Glomerular visceral epithelial cell (primary cell): ENCODE data around the gene SYT13.

Experiments used
- DNase-seq: peaks from one replicate; pipeline ENCODE4 v3.0.0-alpha.2; 2016; ENCODE audit errors: extremely low spot score

The SYT13 gene

GRCh38 chr11:45285930-45286632 is at the start of gene SYT13:
TSS of gene SYT13 (minus strand) at chr11:45286341. CDS start at chr11:45286207, 134 bp downstream.
- DNase-seq: peak; percentile 19

GRCh38 chr11:45335434-45335833 is 49.3 kb upstream of the SYT13 start:
- DNase-seq: no peak

- DNase-seq: no peak
Observed at GRCh38 chr11:45334836-45335235, 48.7 kb upstream of the SYT13 start.

- no peak for DNase-seq
Observed at GRCh38 chr11:45334410-45334809, 48.3 kb upstream of the SYT13 start.

GRCh38 chr11:45333001-45333971 is 47.1 kb upstream of the SYT13 start:
- peak; percentile 9 for DNase-seq

GRCh38 chr11:45332276-45332934 is 46.3 kb upstream of the SYT13 start:
- peak; percentile 36 for DNase-seq

GRCh38 chr11:45331839-45332238 is 45.7 kb upstream of the SYT13 start:
- no peak for DNase-seq

GRCh38 chr11:45328726-45329125 is 42.6 kb upstream of the SYT13 start:
- DNase-seq: no peak

- DNase-seq: no peak
Observed at GRCh38 chr11:45324459-45324858, 38.3 kb upstream of the SYT13 start.

- DNase-seq: no peak
Observed at GRCh38 chr11:45323601-45324249, 37.6 kb upstream of the SYT13 start.

GRCh38 chr11:45322891-45323600 is 36.9 kb upstream of the SYT13 start:
- DNase-seq: no peak

- DNase-seq: no peak
Observed at GRCh38 chr11:45322111-45322705, 36.1 kb upstream of the SYT13 start.

GRCh38 chr11:45321669-45322068 is 35.5 kb upstream of the SYT13 start:
- DNase-seq: no peak

- DNase-seq: no peak
Observed at GRCh38 chr11:45321031-45321595, 35.0 kb upstream of the SYT13 start.

GRCh38 chr11:45320371-45320770 is 34.2 kb upstream of the SYT13 start:
- no peak for DNase-seq

- DNase-seq: no peak
Observed at GRCh38 chr11:45319077-45319476, 32.9 kb upstream of the SYT13 start.

- no peak for DNase-seq
Observed at GRCh38 chr11:45318516-45318915, 32.4 kb upstream of the SYT13 start.

GRCh38 chr11:45316258-45316657 is 30.1 kb upstream of the SYT13 start:
- DNase-seq: no peak

- DNase-seq: no peak
Observed at GRCh38 chr11:45314900-45315299, 28.8 kb upstream of the SYT13 start.

GRCh38 chr11:45313171-45313865 is 27.2 kb upstream of the SYT13 start:
- DNase-seq: no peak
